NCI-H2171 treated with DMSO at 0.1 percent for 48 hours (cell line): Measurements from ENCODE around the gene PRDM12.
A peak's percentile ranks its signal among the peaks of the same experiment; 100 is the strongest.

Source experiments
- DNase-seq: peaks from one replicate; lab custom pipeline; 2025; lab: John Stamatoyannopoulos, UW

The PRDM12 gene

GRCh38 chr9:130635721-130636647 is 28.4 kb upstream of the PRDM12 start:
- no peak for DNase-seq

GRCh38 chr9:130636648-130637020 is 27.8 kb upstream of the PRDM12 start:
- DNase-seq = no peak

- no peak for DNase-seq
Observed at GRCh38 chr9:130638284-130639123, 25.9 kb upstream of the PRDM12 start.

GRCh38 chr9:130639124-130639765 is 25.1 kb upstream of the PRDM12 start:
- DNase-seq = peak; percentile 34

- DNase-seq = no peak
Observed at GRCh38 chr9:130639866-130640555, 24.4 kb upstream of the PRDM12 start.

- no peak for DNase-seq
Observed at GRCh38 chr9:130640681-130641080, 23.7 kb upstream of the PRDM12 start.

GRCh38 chr9:130642926-130643325 is 21.5 kb upstream of the PRDM12 start:
- no peak for DNase-seq

- DNase-seq = no peak
Observed at GRCh38 chr9:130651221-130651620, 13.2 kb upstream of the PRDM12 start.

GRCh38 chr9:130651752-130652151 is 12.6 kb upstream of the PRDM12 start:
- DNase-seq = no peak

GRCh38 chr9:130654879-130655278 is 9.5 kb upstream of the PRDM12 start:
- no peak for DNase-seq

GRCh38 chr9:130658893-130659698 is 5.3 kb upstream of the PRDM12 start:
- no peak for DNase-seq

GRCh38 chr9:130659699-130660248 is 4.6 kb upstream of the PRDM12 start:
- peak; percentile 52 for DNase-seq

- no peak for DNase-seq
Observed at GRCh38 chr9:130660326-130660682, 4.1 kb upstream of the PRDM12 start.

- DNase-seq = no peak
Observed at GRCh38 chr9:130660683-130661450, 3.5 kb upstream of the PRDM12 start.

- no peak for DNase-seq
Observed at GRCh38 chr9:130661451-130662098, 2.8 kb upstream of the PRDM12 start.

GRCh38 chr9:130662099-130662969 is 2.1 kb upstream of the PRDM12 start:
- no peak for DNase-seq

- DNase-seq = no peak
Observed at GRCh38 chr9:130662970-130663257, 1.5 kb upstream of the PRDM12 start.

- DNase-seq = no peak
Observed at GRCh38 chr9:130663258-130663976, 977 bp upstream of the PRDM12 start.
